ENCODE data around the gene GPATCH3.
"Not testable (repeated sequence)": the region's sequence is repeated elsewhere in the genome, so short reads cannot be mapped to it uniquely, and the experiment has no call there.

GPATCH3 gene

DNA sequence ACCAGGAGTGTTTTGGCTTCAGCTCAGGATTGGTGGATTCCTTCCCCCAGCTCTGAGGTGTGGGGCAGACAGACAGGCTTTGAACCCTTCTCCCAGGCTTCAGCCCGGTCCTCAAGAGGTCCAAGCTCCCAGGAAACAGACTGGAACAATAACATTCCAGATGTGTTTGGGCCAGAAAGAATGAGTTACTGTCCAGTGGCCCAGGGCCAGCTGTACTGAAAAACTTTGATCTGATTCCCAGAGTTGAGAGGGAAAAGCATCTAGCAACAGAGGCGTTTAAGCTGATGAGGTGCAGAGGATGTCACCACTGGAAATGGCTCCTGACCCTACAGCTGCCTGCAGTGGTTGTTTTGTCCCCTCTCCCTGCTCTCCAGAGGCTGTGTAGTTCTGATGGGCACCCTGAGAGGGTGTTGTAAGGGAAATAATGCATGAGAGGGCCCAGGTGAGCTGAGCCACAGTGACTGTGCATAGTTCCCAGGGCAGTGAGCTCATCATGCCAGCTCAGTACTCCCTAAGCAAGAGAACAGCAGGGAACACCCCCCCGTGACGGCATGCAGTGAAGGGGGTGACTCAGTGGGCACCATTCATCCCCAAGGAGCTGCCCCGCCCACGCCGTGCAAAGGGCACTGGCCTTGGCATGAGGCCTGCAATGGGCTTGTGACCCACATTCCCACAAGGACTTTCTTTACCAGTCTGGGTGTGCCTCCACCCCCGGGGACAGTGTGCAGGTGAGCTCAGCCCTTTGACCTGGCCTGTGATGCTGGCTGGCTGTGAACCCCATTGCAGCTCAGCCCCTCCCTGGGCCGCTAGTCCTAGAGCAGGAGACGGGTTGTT, 51.1 kb downstream of the GPATCH3 start:
- H3K9me3 ChIP-seq (ENCODE audit: severe bottlenecking), result no peaks in the 10 kb centered on the region
- no peaks in the 10 kb centered on the region for H3K27me3 ChIP-seq (ENCODE audit: insufficient read depth, poor library complexity, severe bottlenecking)
- ATAC-seq (ENCODE audit: low read depth) (peak; percentile 89), DNase-seq (ENCODE audit: low spot score) (peak; percentile 98)
- peaks cover 27% of the 10 kb centered on the region for H3K4me1 ChIP-seq (ENCODE audit: insufficient read depth, poor library complexity, severe bottlenecking)
- peak overlapping the region; percentile 88 for H3K27ac ChIP-seq (ENCODE audit: poor library complexity, severe bottlenecking)
- H3K4me3 ChIP-seq (ENCODE audit: severe bottlenecking), result no peak overlapping the region
- peaks cover 55% of the 10 kb centered on the region for H3K36me3 ChIP-seq (ENCODE audit: low read depth)
- TF ChIP-seq, protein P1, sequence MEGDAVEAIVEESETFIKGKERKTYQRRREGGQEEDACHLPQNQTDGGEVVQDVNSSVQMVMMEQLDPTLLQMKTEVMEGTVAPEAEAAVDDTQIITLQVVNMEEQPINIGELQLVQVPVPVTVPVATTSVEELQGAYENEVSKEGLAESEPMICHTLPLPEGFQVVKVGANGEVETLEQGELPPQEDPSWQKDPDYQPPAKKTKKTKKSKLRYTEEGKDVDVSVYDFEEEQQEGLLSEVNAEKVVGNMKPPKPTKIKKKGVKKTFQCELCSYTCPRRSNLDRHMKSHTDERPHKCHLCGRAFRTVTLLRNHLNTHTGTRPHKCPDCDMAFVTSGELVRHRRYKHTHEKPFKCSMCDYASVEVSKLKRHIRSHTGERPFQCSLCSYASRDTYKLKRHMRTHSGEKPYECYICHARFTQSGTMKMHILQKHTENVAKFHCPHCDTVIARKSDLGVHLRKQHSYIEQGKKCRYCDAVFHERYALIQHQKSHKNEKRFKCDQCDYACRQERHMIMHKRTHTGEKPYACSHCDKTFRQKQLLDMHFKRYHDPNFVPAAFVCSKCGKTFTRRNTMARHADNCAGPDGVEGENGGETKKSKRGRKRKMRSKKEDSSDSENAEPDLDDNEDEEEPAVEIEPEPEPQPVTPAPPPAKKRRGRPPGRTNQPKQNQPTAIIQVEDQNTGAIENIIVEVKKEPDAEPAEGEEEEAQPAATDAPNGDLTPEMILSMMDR (IDR thresholded peaks at IDR 0.05; ENCODE audit: poor library complexity, severe bottlenecking), result peak; percentile 20

DNA sequence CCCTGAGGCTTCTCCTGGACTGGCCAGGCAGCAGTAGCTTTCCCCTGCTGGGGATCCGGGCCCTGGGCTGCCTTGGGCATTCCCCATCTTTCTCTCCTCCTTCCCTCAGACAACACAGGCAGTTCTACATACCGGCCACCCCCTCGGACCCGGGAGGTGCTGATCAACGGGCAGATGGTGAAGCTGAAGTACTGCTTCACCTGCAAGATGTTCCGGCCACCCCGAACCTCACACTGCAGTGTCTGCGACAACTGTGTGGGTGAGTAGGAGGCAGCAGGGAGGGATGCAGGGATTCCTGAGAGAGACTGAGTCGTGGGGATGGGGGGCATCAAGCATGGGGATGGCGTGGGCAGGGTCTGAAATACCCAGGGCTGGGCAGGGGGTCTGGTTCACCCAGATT, 51.8 kb downstream of the GPATCH3 start:
- DNase-seq (ENCODE audit: low spot score), result no peak
- Histone ChIP-seq H3K4me3 (ENCODE audit: severe bottlenecking) (no peak overlapping the region), H3K4me1 (ENCODE audit: insufficient read depth, poor library complexity, severe bottlenecking) (peaks cover 22% of the 10 kb centered on the region), H3K27me3 (ENCODE audit: insufficient read depth, poor library complexity, severe bottlenecking) (no peaks in the 10 kb centered on the region), H3K27ac (ENCODE audit: poor library complexity, severe bottlenecking) (peak overlapping the region; percentile 88), H3K36me3 (ENCODE audit: low read depth) (peaks cover 57% of the 10 kb centered on the region), H3K9me3 (ENCODE audit: severe bottlenecking) (no peaks in the 10 kb centered on the region)
- no peak for ATAC-seq (ENCODE audit: low read depth)
- TF ChIP-seq, protein P1 (IDR thresholded peaks at IDR 0.05; ENCODE audit: poor library complexity, severe bottlenecking), result no peak

DNA sequence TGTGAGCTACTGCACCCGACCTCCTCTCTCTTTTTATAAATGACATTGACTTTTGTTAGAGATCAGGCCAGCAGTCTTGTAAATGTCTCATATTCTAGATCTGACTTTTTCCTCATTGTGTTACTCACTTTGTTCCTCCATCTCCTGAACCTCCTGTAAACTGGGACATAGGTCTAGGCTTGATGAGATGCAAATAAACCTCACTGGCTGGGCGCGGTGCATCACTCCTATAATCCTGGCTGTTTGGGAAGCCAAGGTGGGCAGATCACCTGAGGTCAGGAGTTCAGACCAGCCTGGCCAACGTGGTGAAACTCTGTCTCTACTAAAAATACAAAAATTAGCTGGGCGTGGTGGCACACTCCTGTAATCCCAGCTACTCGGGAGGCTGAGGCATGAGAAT, 52.4 kb downstream of the GPATCH3 start:
- peaks cover 18% of the 10 kb centered on the region for H3K4me1 ChIP-seq (ENCODE audit: insufficient read depth, poor library complexity, severe bottlenecking)
- H3K36me3 ChIP-seq (ENCODE audit: low read depth), result peaks cover 55% of the 10 kb centered on the region
- not testable (repeated sequence) for H3K9me3 ChIP-seq (ENCODE audit: severe bottlenecking); ATAC-seq (ENCODE audit: low read depth); DNase-seq (ENCODE audit: low spot score); H3K4me3 ChIP-seq (ENCODE audit: severe bottlenecking); H3K27me3 ChIP-seq (ENCODE audit: insufficient read depth, poor library complexity, severe bottlenecking)
- peak overlapping the region; percentile 88 for H3K27ac ChIP-seq (ENCODE audit: poor library complexity, severe bottlenecking)

DNA sequence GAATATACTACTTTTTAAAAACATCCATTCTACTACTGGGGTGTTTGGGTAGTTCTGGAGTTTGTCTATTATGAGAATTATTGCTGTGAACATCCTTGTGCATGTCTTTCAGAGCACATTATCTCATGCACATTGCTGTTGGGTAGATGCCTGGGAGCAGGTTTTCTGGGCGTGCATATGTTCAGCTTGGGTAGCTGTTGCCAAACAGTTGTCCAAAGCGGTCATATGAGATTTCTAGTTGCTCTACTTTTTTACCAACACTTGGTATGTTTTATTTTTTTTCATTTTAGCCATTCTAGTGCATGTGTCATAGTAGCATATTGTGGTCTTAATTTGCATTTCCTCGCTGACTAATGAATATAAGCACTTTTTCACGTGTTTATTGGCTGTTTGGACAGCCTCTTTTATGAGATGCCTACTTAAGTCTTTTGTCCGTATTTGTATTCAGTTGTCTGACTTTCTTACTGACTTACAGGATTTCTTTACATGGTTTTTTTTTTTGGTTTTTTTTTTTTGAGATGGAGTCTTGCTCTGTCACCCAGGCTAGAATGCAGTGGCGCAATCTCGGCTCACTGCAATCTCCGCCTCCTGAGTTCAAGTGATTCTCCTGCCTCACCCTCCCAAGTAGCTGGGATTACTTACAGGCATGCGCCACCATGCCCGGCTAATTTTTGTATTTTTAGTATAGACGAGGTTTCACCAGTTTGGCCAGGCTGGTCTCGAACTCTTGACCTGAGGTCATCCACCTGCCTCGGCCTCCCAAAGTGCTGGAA, 55.7 kb downstream of the GPATCH3 start:
- no peaks in the 10 kb centered on the region for H3K27me3 ChIP-seq (ENCODE audit: insufficient read depth, poor library complexity, severe bottlenecking)
- peaks cover 44% of the 10 kb centered on the region for H3K36me3 ChIP-seq (ENCODE audit: low read depth)
- H3K4me3 ChIP-seq (ENCODE audit: severe bottlenecking), result no peak overlapping the region
- H3K27ac ChIP-seq (ENCODE audit: poor library complexity, severe bottlenecking), result no peak overlapping the region
- no peak for DNase-seq (ENCODE audit: low spot score)
- H3K4me1 ChIP-seq (ENCODE audit: insufficient read depth, poor library complexity, severe bottlenecking), result peaks cover 16% of the 10 kb centered on the region
- TF ChIP-seq, protein P1 (IDR thresholded peaks at IDR 0.05; ENCODE audit: poor library complexity, severe bottlenecking), result no peak
- H3K9me3 ChIP-seq (ENCODE audit: severe bottlenecking), result no peaks in the 10 kb centered on the region
- ATAC-seq (ENCODE audit: low read depth), result no peak

All from RWPE2 (cell line).